ENCODE results near the gene TGFB3. TPM values are rescaled to one million over a fixed set of nuclear protein-coding genes. Genes with fewer than 3 reads are reported as not detected.

The TGFB3 gene
- total and polyA plus RNA-seq, 4 donors = 2.1 to 5.8 (median 3.2) TPM

- no peaks in the 10 kb centered on the region for H3K36me3 ChIP-seq (ENCODE audit: control insufficient read depth in 4 of 4, insufficient read depth in 3 of 4, low read depth in 1 of 4, low read length in 3 of 4)
- peak overlapping the region; percentile 89 to 95 for H3K27ac ChIP-seq (ENCODE audit: low read depth in 1 of 2, low read length in 2 of 2)
- peaks cover 9 to 63% (median 38%) of the 10 kb centered on the region in 4 donors for H3K4me1 ChIP-seq (ENCODE audit: control insufficient read depth in 4 of 4, insufficient read depth in 4 of 4, low read length in 3 of 4)
- no peak for DNase-seq (ENCODE audit: low spot score)
- H3K27me3 ChIP-seq (ENCODE audit: control insufficient read depth in 4 of 4, insufficient read depth in 4 of 4, low read length in 3 of 4) = no peaks in the 10 kb centered on the region
- peak overlapping the region in 2 of 3 donors; percentile 94 to 99 for H3K4me3 ChIP-seq (ENCODE audit: low read depth in 1 of 3, low read length in 3 of 3)
- WGBS = 37% methylated on average over 2 of the region's 2 CpGs
- TF ChIP-seq FOXA1 (IDR thresholded peaks at IDR 0.05) (peak; percentile 79), TAF1 (conservative IDR thresholded peaks at IDR 0.05) (no peak), SP1 (IDR thresholded peaks at IDR 0.05) (peak; percentile 81), JUND (IDR thresholded peaks at IDR 0.05) (peak in 1 of 2 donors; percentile 25), FOXA2 (IDR thresholded peaks at IDR 0.05) (peak; percentile 90), RAD21 (IDR thresholded peaks at IDR 0.05) (peak; percentile 12 to 22), HNF4G (IDR thresholded peaks at IDR 0.05) (no peak), RXRA (IDR thresholded peaks at IDR 0.05) (peak; percentile 65 to 74), YY1 (IDR thresholded peaks at IDR 0.05) (peak; percentile 43), MAX (IDR thresholded peaks at IDR 0.05) (peak; percentile 74), EGR1 (IDR thresholded peaks at IDR 0.05; ENCODE audit: low read depth in 2 of 2) (peak in 1 of 2 donors; percentile 34), HNF4A (conservative IDR thresholded peaks at IDR 0.05) (peak; percentile 35 to 57)
- TF ChIP-seq, protein P1, sequence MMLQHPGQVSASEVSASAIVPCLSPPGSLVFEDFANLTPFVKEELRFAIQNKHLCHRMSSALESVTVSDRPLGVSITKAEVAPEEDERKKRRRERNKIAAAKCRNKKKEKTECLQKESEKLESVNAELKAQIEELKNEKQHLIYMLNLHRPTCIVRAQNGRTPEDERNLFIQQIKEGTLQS (IDR thresholded peaks at IDR 0.05) = no peak
- TF ChIP-seq, protein P2, sequence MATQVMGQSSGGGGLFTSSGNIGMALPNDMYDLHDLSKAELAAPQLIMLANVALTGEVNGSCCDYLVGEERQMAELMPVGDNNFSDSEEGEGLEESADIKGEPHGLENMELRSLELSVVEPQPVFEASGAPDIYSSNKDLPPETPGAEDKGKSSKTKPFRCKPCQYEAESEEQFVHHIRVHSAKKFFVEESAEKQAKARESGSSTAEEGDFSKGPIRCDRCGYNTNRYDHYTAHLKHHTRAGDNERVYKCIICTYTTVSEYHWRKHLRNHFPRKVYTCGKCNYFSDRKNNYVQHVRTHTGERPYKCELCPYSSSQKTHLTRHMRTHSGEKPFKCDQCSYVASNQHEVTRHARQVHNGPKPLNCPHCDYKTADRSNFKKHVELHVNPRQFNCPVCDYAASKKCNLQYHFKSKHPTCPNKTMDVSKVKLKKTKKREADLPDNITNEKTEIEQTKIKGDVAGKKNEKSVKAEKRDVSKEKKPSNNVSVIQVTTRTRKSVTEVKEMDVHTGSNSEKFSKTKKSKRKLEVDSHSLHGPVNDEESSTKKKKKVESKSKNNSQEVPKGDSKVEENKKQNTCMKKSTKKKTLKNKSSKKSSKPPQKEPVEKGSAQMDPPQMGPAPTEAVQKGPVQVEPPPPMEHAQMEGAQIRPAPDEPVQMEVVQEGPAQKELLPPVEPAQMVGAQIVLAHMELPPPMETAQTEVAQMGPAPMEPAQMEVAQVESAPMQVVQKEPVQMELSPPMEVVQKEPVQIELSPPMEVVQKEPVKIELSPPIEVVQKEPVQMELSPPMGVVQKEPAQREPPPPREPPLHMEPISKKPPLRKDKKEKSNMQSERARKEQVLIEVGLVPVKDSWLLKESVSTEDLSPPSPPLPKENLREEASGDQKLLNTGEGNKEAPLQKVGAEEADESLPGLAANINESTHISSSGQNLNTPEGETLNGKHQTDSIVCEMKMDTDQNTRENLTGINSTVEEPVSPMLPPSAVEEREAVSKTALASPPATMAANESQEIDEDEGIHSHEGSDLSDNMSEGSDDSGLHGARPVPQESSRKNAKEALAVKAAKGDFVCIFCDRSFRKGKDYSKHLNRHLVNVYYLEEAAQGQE (IDR thresholded peaks at IDR 0.05) = no peak
- H3K9me3 ChIP-seq (ENCODE audit: control insufficient read depth in 4 of 4, low read length in 3 of 4) = no peaks in the 10 kb centered on the region
- H3K9ac ChIP-seq (ENCODE audit: low read depth in 1 of 2, low read length in 2 of 2) = no peak overlapping the region
Measured at GRCh38 chr14:75984674-75985073, 2.9 kb upstream of the TGFB3 start.

DNA sequence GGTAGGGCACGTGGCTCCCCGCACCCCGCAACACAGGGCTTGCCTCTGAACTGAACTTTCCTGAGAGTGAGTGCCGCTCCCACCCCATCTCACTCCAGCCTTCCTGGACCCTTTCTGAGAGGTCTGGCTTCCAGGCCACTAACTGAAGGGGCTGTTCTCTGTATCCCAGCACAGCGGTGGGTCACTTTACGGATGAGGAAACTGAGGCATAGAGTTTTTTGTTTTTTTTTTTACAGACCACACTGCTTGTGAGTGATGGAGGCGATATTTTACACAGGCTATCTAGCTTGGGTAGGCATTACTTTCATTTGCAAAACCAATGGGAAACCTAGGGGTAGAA lies 1.2 kb upstream of the TGFB3 start:
- TF ChIP-seq GABPA (IDR thresholded peaks at IDR 0.05 in 1 of 2, conservative IDR thresholded peaks at IDR 0.05 in 1 of 2) (no peak), NR2F2 (IDR thresholded peaks at IDR 0.05) (no peak), FOXA2 (IDR thresholded peaks at IDR 0.05) (no peak), FOXA1 (IDR thresholded peaks at IDR 0.05) (no peak), SP1 (IDR thresholded peaks at IDR 0.05) (no peak), MAX (IDR thresholded peaks at IDR 0.05) (no peak), HNF4A (conservative IDR thresholded peaks at IDR 0.05) (no peak), JUND (IDR thresholded peaks at IDR 0.05) (no peak)
- TF ChIP-seq, protein P1 (IDR thresholded peaks at IDR 0.05) = no peak
- no peaks in the 10 kb centered on the region for H3K27me3 ChIP-seq (ENCODE audit: control insufficient read depth in 4 of 4, insufficient read depth in 4 of 4, low read length in 3 of 4)
- WGBS = 64% methylated on average over 7 of the region's 7 CpGs
- H3K9ac ChIP-seq (ENCODE audit: low read depth in 1 of 2, low read length in 2 of 2) = peak overlapping the region in 1 of 2 donors; percentile 6
- no peaks in the 10 kb centered on the region for H3K36me3 ChIP-seq (ENCODE audit: control insufficient read depth in 4 of 4, insufficient read depth in 3 of 4, low read depth in 1 of 4, low read length in 3 of 4)
- peak overlapping the region; percentile 49 to 71 for H3K27ac ChIP-seq (ENCODE audit: low read depth in 1 of 2, low read length in 2 of 2)
- H3K9me3 ChIP-seq (ENCODE audit: control insufficient read depth in 4 of 4, low read length in 3 of 4) = no peaks in the 10 kb centered on the region
- peak overlapping the region in 2 of 3 donors; percentile 49 to 79 for H3K4me3 ChIP-seq (ENCODE audit: low read depth in 1 of 3, low read length in 3 of 3)
- DNase-seq (ENCODE audit: low spot score) = no peak
- H3K4me1 ChIP-seq (ENCODE audit: control insufficient read depth in 4 of 4, insufficient read depth in 4 of 4, low read length in 3 of 4) = peaks cover 2 to 56% (median 36%) of the 10 kb centered on the region in 4 donors

Measured in liver (tissue), 9 donors.